ENCODE results near the gene VPS4B. TPM values are rescaled to one million over a fixed set of nuclear protein-coding genes. Genes with fewer than 3 reads are reported as not detected.
A peak's percentile ranks its signal among the peaks of the same experiment; 100 is the strongest.

The VPS4B gene
- total and polyA plus RNA-seq, 10 of the 15 experiments (the other 5 are each of a cell fraction or from before 2014, with no cell fraction given), result 21.4 to 37.6 (median 29.8) TPM

DNA sequence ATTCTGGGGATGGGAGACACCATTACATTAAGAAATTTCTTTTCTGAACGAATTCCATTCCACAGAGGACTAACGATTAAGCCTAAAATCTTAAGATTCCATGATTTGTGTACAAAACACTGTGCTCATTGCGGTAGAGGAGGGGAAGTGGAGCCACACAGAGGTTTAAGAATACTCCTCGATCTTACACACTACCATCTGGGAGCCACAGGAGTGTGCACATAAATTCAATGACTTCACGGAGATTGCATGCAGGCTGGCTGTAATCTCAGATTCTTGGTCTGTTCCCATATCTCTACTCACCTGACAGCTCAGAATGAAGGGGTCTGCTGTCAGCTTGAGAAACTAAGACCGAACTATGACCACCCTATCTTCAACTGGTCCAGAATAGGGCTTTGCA, 762 bp downstream of the VPS4B start:
- ATAC-seq (peak; percentile 1; the same call in 2 of the 3 replicates), FAIRE-seq (no peak), DNase-seq (ENCODE audit: low read depth, low spot score) (no peak)
- Histone ChIP-seq H4K20me1 (ENCODE audit: control insufficient read depth, insufficient read depth) (no peaks in the 10 kb centered on the region), H3K4me3 (peak overlapping the region; percentile 90), H3K27ac (ENCODE audit: control insufficient read depth, insufficient read depth) (peak overlapping the region; percentile 74), H3K79me2 (ENCODE audit: control insufficient read depth, insufficient read depth, low read length) (peaks cover 52% of the 10 kb centered on the region), H3K9me3 (replicated peaks; ENCODE audit: control insufficient read depth, insufficient read depth, low read length) (no peaks in the 10 kb centered on the region), H3K4me2 (ENCODE audit: control insufficient read depth, insufficient read depth) (peak overlapping the region; percentile 73), H2AFZ (ENCODE audit: control insufficient read depth, low read depth, low read length) (no peak overlapping the region), H3K9ac (ENCODE audit: control insufficient read depth, insufficient read depth, low read length) (peak overlapping the region; percentile 80), H3K27me3 (replicated peaks in 1 of 2; ENCODE audit: control insufficient read depth in 2 of 2, insufficient read depth in 2 of 2, low read length in 1 of 2) (no peaks in the 10 kb centered on the region), H3K4me1 (ENCODE audit: control insufficient read depth, insufficient read depth, low read length) (no peaks in the 10 kb centered on the region), H3K36me3 (ENCODE audit: control insufficient read depth in 2 of 2, insufficient read depth in 2 of 2, low read length in 1 of 2) (peaks cover 0 to 6% of the 10 kb centered on the region in 2 experiments; a peak in 2 of 4 replicates)
- no TSS peak for BruUV-seq (replicated peaks)
- ChIA-PET RAD21 (ENCODE audit: unreplicated experiment) (interaction anchor here (1.2 kb wide), 2 partner anchors 18 to 56 kb away, joined by 5 to 7 read pairs; no protein-coding TSS in a partner anchor), CTCF (interaction anchor here (0.8 to 1.2 kb wide), 2 partner anchors 11 to 18 kb away, joined by 3 to 4 read pairs; no protein-coding TSS in a partner anchor), SMC1A (ENCODE audit: uncharacterized antibody, unreplicated experiment) (interaction anchor here (0.6 to 1.7 kb wide), 4 partner anchors 10 to 687 kb away, joined by 3 to 4 read pairs (median 3); no protein-coding TSS in a partner anchor), POLR2A (interaction anchor here (0.6 to 3.1 kb wide), 4 partner anchors 54 to 555 kb away, joined by 3 to 10 read pairs (median 5); no protein-coding TSS in a partner anchor)
- TF ChIP-seq ETV6 (conservative IDR thresholded peaks at IDR 0.05 in 1 of 2, IDR thresholded peaks at IDR 0.05 in 1 of 2; ENCODE audit: borderline replicate concordance in 1 of 2, low read depth in 1 of 2) (0 out of 4 replicates have a peak, but pooled peaks of 1 of the 2 experiments have one; percentile 5), WRNIP1 (IDR thresholded peaks at IDR 0.05; ENCODE audit: borderline replicate concordance, low read depth, low read length) (0 out of 2 replicates have a peak, but pooled peaks have one; percentile 38), NFYA (IDR thresholded peaks at IDR 0.05; ENCODE audit: borderline replicate concordance, low read depth, low read length) (no peak), ZNF207 (IDR thresholded peaks at IDR 0.05; ENCODE audit: borderline replicate concordance) (no peak)
- intact Hi-C loops (cut with micrococcal nuclease; ENCODE audit: unreplicated experiment), result loop anchor here (5.0 to 10.0 kb wide), 3 partner anchors 99 to 897 kb away; partner anchors contain the start of gene ZCCHC2
- in situ Hi-C loops (cut with MboI), result loop anchor here (10.0 kb wide), 1 partner anchor 707 kb away; the partner anchor contains the start of gene PHLPP1
- 0% methylated on average over 6 of the region's 6 CpGs for WGBS (ENCODE audit: insufficient coverage, insufficient replicate concordance, low lambda C conversion rate, missing lambda C conversion rate)

DNA sequence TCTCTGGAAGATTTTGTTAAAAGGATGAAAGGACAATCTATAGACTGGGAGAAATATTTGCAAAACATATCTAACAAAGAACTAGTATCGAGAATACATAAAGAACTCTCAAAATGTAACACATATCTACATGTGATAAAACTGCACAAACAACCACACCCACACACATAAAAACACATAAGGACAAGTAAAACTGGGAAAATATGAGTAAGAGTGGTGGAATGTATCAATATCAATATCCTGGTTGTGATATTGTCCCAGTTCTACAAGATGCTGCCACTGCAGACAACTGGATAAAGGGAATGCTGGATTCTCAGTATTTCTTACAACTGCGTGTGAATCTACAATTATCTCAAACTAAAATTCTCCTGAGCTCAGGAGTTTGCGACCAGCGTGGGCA, 9.3 kb downstream of the VPS4B start:
- DNase-seq (ENCODE audit: low read depth, low spot score) (no peak), FAIRE-seq (no peak), ATAC-seq (no peak)
- Histone ChIP-seq H3K4me3 (no peak overlapping the region), H3K79me2 (ENCODE audit: control insufficient read depth, insufficient read depth, low read length) (peaks cover 17% of the 10 kb centered on the region), H3K9me3 (replicated peaks; ENCODE audit: control insufficient read depth, insufficient read depth, low read length) (no peaks in the 10 kb centered on the region; the same call in 2 of the 3 replicates), H3K27ac (ENCODE audit: control insufficient read depth, insufficient read depth) (no peak overlapping the region), H2AFZ (ENCODE audit: control insufficient read depth, low read depth, low read length) (no peak overlapping the region), H4K20me1 (ENCODE audit: control insufficient read depth, insufficient read depth) (peaks cover 2% of the 10 kb centered on the region; the same call in 1 of the 2 replicates), H3K9ac (ENCODE audit: control insufficient read depth, insufficient read depth, low read length) (no peak overlapping the region), H3K36me3 (ENCODE audit: control insufficient read depth in 2 of 2, insufficient read depth in 2 of 2, low read length in 1 of 2) (peaks cover 6 to 25% of the 10 kb centered on the region in 2 experiments; a peak in 3 of 4 replicates), H3K27me3 (replicated peaks in 1 of 2; ENCODE audit: control insufficient read depth in 2 of 2, insufficient read depth in 2 of 2, low read length in 1 of 2) (no peaks in the 10 kb centered on the region), H3K4me2 (ENCODE audit: control insufficient read depth, insufficient read depth) (no peak overlapping the region), H3K4me1 (ENCODE audit: control insufficient read depth, insufficient read depth, low read length) (no peaks in the 10 kb centered on the region)
- POLR2A ChIA-PET, result interaction anchor here (0.6 kb wide), 1 partner anchor 1216 kb away, joined by 3 read pairs; no protein-coding TSS in a partner anchor
- RAD21 ChIA-PET (ENCODE audit: unreplicated experiment), result no interaction called here
- CTCF ChIA-PET, result no interaction called here
- SMC1A ChIA-PET (ENCODE audit: uncharacterized antibody, unreplicated experiment), result no interaction called here
- intact Hi-C loops (cut with micrococcal nuclease; ENCODE audit: unreplicated experiment), result no loop called here
- in situ Hi-C loops (cut with MboI), result no loop called here
- 94% methylated on average over 4 of the region's 4 CpGs for WGBS (ENCODE audit: insufficient coverage, insufficient replicate concordance, low lambda C conversion rate, missing lambda C conversion rate)
- BruUV-seq (replicated peaks), result no TSS peak
- TF ChIP-seq POU2F2 (IDR thresholded peaks at IDR 0.05; ENCODE audit: borderline replicate concordance, low read depth, low read length) (no peak), POLR2AphosphoS2 (IDR thresholded peaks at IDR 0.05; ENCODE audit: low read depth, low read length) (no peak), PAX8 (IDR thresholded peaks at IDR 0.05) (no peak), HDGF (IDR thresholded peaks at IDR 0.05) (no peak), JUND (IDR thresholded peaks at IDR 0.05; ENCODE audit: low read depth, low read length) (no peak), NFYB (IDR thresholded peaks at IDR 0.05; ENCODE audit: insufficient read depth, low read depth, low read length) (no peak), ATF7 (IDR thresholded peaks at IDR 0.05; ENCODE audit: low read depth) (no peak), LARP7 (IDR thresholded peaks at IDR 0.05) (no peak), RFX5 (IDR thresholded peaks at IDR 0.05; ENCODE audit: low read depth, low read length) (no peak), MXI1 (IDR thresholded peaks at IDR 0.05; ENCODE audit: low read depth, low read length) (no peak), SRF (IDR thresholded peaks at IDR 0.05; ENCODE audit: low read depth in 2 of 2, low read length in 2 of 2) (no peak), KDM1A (IDR thresholded peaks at IDR 0.05; ENCODE audit: borderline replicate concordance) (no peak), ASH2L (IDR thresholded peaks at IDR 0.05; ENCODE audit: borderline replicate concordance, low read depth) (no peak), BRCA1 (IDR thresholded peaks at IDR 0.05; ENCODE audit: low read depth, low read length) (no peak), EGR1 (IDR thresholded peaks at IDR 0.05; ENCODE audit: borderline replicate concordance in 1 of 2, low read depth in 2 of 2, low read length in 2 of 2) (no peak), YBX1 (IDR thresholded peaks at IDR 0.05) (no peak)

All from GM12878 (cell line).